GM12878 (cell line): ENCODE results near the gene HAPLN2.

Source experiments
- POLR2A ChIP-seq: IDR thresholded peaks from 2 replicates; pipeline ENCODE4 v1.6.1; 2011; ENCODE audit warnings: low read depth, mild to moderate bottlenecking, low read length
- TF ChIP-seq, protein P1 (sequence below), 3 experiments: IDR thresholded peaks in 2 of 3; conservative IDR thresholded peaks in 1 of 3; 2 replicates each; pipeline ENCODE4 v1.5.1; 2011; ENCODE audit warnings: low read depth in 3 of 3, low read length in 3 of 3, mild to moderate bottlenecking in 3 of 3, control low read depth in 2 of 3, moderate library complexity in 2 of 3, inconsistent platforms in 1 of 3, mixed read lengths in 1 of 3; ENCODE audit not compliant: control insufficient read depth in 2 of 3, insufficient read depth in 1 of 3; ENCODE audit errors: extremely low read depth in 1 of 3

DNA sequence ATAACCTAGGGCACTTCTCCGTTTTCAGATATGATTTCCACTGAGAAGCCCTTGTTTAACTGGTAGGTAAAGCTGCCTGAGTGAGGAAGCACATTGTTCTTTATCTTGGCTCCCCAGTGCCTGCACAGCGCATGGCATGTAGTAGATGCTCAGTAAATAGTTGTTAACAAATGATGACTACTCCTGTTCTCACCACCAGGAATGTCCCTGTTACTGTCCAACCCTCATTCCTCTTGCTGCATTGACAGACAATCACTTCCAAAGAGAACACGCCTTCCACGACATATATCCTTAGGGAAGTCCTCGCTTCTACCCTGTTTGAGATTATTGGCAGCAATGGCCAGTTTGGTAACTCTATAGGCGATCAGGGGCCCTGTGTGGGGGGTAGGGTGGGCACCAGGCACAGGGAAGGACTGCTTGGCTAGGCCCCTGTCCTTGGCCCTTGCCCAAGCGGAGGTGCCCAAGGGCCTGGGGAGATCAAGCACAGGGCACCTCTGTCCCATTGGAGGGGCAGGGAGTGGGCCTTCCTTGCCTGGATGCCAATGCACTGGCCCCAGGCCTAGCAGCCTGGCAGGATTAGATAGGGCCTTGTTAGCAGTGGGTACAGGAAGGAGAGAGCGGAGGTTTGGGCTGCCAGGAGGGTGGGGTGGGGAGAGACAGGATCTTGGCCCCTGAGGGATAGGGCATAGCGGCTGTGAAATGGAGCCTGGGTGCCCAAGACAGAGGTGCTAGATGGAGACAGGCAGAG lies 47.8 kb downstream of the HAPLN2 start:
- TF ChIP-seq, protein P1, sequence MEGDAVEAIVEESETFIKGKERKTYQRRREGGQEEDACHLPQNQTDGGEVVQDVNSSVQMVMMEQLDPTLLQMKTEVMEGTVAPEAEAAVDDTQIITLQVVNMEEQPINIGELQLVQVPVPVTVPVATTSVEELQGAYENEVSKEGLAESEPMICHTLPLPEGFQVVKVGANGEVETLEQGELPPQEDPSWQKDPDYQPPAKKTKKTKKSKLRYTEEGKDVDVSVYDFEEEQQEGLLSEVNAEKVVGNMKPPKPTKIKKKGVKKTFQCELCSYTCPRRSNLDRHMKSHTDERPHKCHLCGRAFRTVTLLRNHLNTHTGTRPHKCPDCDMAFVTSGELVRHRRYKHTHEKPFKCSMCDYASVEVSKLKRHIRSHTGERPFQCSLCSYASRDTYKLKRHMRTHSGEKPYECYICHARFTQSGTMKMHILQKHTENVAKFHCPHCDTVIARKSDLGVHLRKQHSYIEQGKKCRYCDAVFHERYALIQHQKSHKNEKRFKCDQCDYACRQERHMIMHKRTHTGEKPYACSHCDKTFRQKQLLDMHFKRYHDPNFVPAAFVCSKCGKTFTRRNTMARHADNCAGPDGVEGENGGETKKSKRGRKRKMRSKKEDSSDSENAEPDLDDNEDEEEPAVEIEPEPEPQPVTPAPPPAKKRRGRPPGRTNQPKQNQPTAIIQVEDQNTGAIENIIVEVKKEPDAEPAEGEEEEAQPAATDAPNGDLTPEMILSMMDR (IDR thresholded peaks at IDR 0.05 in 2 of 3, conservative IDR thresholded peaks at IDR 0.05 in 1 of 3; ENCODE audit: control insufficient read depth in 2 of 3, extremely low read depth in 1 of 3, insufficient read depth in 1 of 3, low read depth in 3 of 3, low read length in 3 of 3), result no peak
- TF ChIP-seq POLR2A, result no peak
